ENCODE results near the gene IER2. TPM values are rescaled to one million over a fixed set of nuclear protein-coding genes. Genes with fewer than 3 reads are reported as not detected.
A peak's percentile ranks its signal among the peaks of the same experiment; 100 is the strongest.

IER2 gene
- 7.7 and 17.5 TPM in 2 replicates for total RNA-seq (2012; rRNA removed)
- polyA plus RNA-seq (2012; rRNA removed) = 99.4 and 102 TPM in 2 replicates
- 235 and 278 TPM in 2 replicates for polyA plus RNA-seq (2012; cell fraction: cytosol; rRNA removed)
- 283 and 529 TPM in 2 replicates for polyA plus RNA-seq (2012; cell fraction: nucleus; rRNA removed; ENCODE audit: low replicate concordance)
- Bru-seq, nascent RNA = percentile 91 among the genes with signal in this experiment
- percentile 81 among the genes with signal in this experiment for BruChase-seq, experiment 1, labeled RNA remaining after a 6-hour chase
- percentile 89 among the genes with signal in this experiment for BruChase-seq, experiment 2, labeled RNA remaining after a 2-hour chase
- long read RNA-seq, transcript IER2-203 (1 exons, 2,934 nt) = major isoform, 113 of 113 reads
- long read RNA-seq, partial matches to known transcripts = 0 of 113 reads
- long read RNA-seq, other reads (novel, unspliced or antisense) = 0 of 113 reads

GRCh38 chr19:13150187-13150930, at the start of gene IER2, which contains the start of gene STX10:
TSS of gene IER2 (plus strand) at chr19:13150411. CDS start at chr19:13153187, 2,776 bp downstream.
TSS of gene STX10 (minus strand) at chr19:13150375. CDS start at chr19:13150173, 202 bp downstream.
- Histone ChIP-seq H4K20me1 (ENCODE audit: insufficient read depth, low read length) (peaks cover 25% of the 10 kb centered on the region), H3K14ac (replicated peaks; ENCODE audit: low read depth, low read length) (peak within 1 kb of the TSS; percentile 97), H2BK5ac (ENCODE audit: low read depth, low read length, poor library complexity, severe bottlenecking) (peak within 1 kb of the TSS; percentile 89), H4K8ac (ENCODE audit: low read depth in 2 of 2, low read length in 2 of 2) (peak within 1 kb of the TSS; percentile 92 to 98), H2BK15ac (ENCODE audit: low read depth, low read length) (peak within 1 kb of the TSS; percentile 31; the same call in 2 of the 3 replicates), H3K27ac (ENCODE audit: insufficient read depth, low read length) (peak within 1 kb of the TSS; percentile 97), H3K9me3 (ENCODE audit: control insufficient read depth, insufficient read depth, low read length) (no peaks in the 10 kb centered on the region), H4K5ac (ENCODE audit: low read depth, low read length) (peak within 1 kb of the TSS; percentile 77), H3K23ac (ENCODE audit: low read depth, low read length) (peak within 1 kb of the TSS; percentile 94), H2AK5ac (ENCODE audit: low read depth, low read length) (peak within 1 kb of the TSS; percentile 99), H3K4me3 (ENCODE audit: insufficient read depth, low read depth, low read length) (peak within 1 kb of the TSS; percentile 72), H3K4ac (ENCODE audit: low read depth, low read length) (peak within 1 kb of the TSS; percentile 98), H3K9me1 (ENCODE audit: insufficient read depth, low read length) (peaks cover 4% of the 10 kb centered on the region), H3K4me1 (ENCODE audit: control insufficient read depth, insufficient read depth, low read length) (peaks cover 8% of the 10 kb centered on the region), H2BK20ac (ENCODE audit: low read depth, low read length) (peak within 1 kb of the TSS; percentile 69), H3K36me3 (ENCODE audit: control insufficient read depth, insufficient read depth, low read length) (peaks cover 3% of the 10 kb centered on the region), H3K4me2 (ENCODE audit: low read depth, low read length) (peak within 1 kb of the TSS; percentile 94), H3K27me3 (ENCODE audit: control insufficient read depth, insufficient read depth, low read length) (no peaks in the 10 kb centered on the region), H2AK9ac (replicated peaks; ENCODE audit: low read depth, low read length, poor library complexity) (peak within 1 kb of the TSS; percentile 100), H3K79me1 (ENCODE audit: low read depth in 1 of 2, low read length in 2 of 2) (peaks cover 2 to 44% of the 10 kb centered on the region in 2 experiments; a peak in 2 of 4 replicates), H4K91ac (ENCODE audit: insufficient read depth, low read depth, low read length) (peak within 1 kb of the TSS; percentile 90), H3K56ac (ENCODE audit: extremely low read depth, insufficient read depth, low read length) (peak within 1 kb of the TSS; percentile 98), H2AFZ (replicated peaks; ENCODE audit: low read length, poor library complexity) (peak within 1 kb of the TSS; percentile 98), H3K18ac (ENCODE audit: low read depth, low read length) (peak within 1 kb of the TSS; percentile 81), H3K9ac (ENCODE audit: low read depth, low read length) (peak within 1 kb of the TSS; percentile 99), H2BK120ac (ENCODE audit: low read depth, low read length) (peak within 1 kb of the TSS; percentile 59)
- ATAC-seq (ENCODE audit: low read depth) = peak; percentile 51
- dilution Hi-C loops (cut with HindIII; ENCODE audit: low sequenced_read_pairs, unreplicated experiment) (no loop called here), in situ Hi-C loops (cut with MboI; ENCODE audit: low sequenced_read_pairs) (loop anchor here (10.0 kb wide), 1 partner anchor 694 kb away; no protein-coding TSS in a partner anchor), intact Hi-C loops (cut with micrococcal nuclease) (loop anchor here (2.0 kb wide), 2 partner anchors 112 to 172 kb away; no protein-coding TSS in a partner anchor)
- POLR2A ChIA-PET (ENCODE audit: unreplicated experiment) = interaction anchor here (0.5 to 1.1 kb wide), 3 partner anchors 14 to 358 kb away, joined by 3 to 8 read pairs (median 3); no protein-coding TSS in a partner anchor
- DNase-seq = peak; percentile 94
- no TSS peak for BruUV-seq (replicated peaks)
- CTCF ChIA-PET = interaction anchor here (0.7 to 1.0 kb wide), 3 partner anchors 22 to 32 kb away, joined by 3 read pairs; partner anchors contain the start of gene NACC1
- WGBS, 2 experiments (ENCODE audit: extremely low coverage in 2 of 2, insufficient read length in 1 of 2) = 2% methylated on average over 12 of the region's 51 CpGs; no CpG with 5 or more reads in 1 of the 2 experiments
- peak; percentile 64 for TF ChIP-seq CTCF (conservative IDR thresholded peaks at IDR 0.05; ENCODE audit: low read depth, low read length)
- TF ChIP-seq FOS (IDR thresholded peaks at IDR 0.05; ENCODE audit: low read depth, low read length) = no peak
- no peak for TF ChIP-seq MAFK (IDR thresholded peaks at IDR 0.05; ENCODE audit: low read depth, low read length)
- peak; percentile 98 for TF ChIP-seq BHLHE40 (IDR thresholded peaks at IDR 0.05; ENCODE audit: low read depth, low read length)
- peak; percentile 58; the same call in 1 of the 2 replicates for TF ChIP-seq ELK1 (IDR thresholded peaks at IDR 0.05; ENCODE audit: borderline replicate concordance, low read depth, low read length)
- TF ChIP-seq RCOR1 (IDR thresholded peaks at IDR 0.05; ENCODE audit: insufficient replicate concordance, low read length) = no peak
- TF ChIP-seq SMC3 (IDR thresholded peaks at IDR 0.05; ENCODE audit: low read depth, low read length) = peak; percentile 23; the same call in 1 of the 2 replicates
- TF ChIP-seq RAD21 (IDR thresholded peaks at IDR 0.05; ENCODE audit: low read length) = peak; percentile 43
- TF ChIP-seq RFX5 (IDR thresholded peaks at IDR 0.05; ENCODE audit: low read depth, low read length) = no peak
- TF ChIP-seq CEBPB (IDR thresholded peaks at IDR 0.05; ENCODE audit: low read depth, low read length) = peak; percentile 38; the same call in 1 of the 2 replicates
- peak; percentile 99 for TF ChIP-seq MAZ (IDR thresholded peaks at IDR 0.05; ENCODE audit: borderline replicate concordance, low read depth, low read length)
- TF ChIP-seq NFE2L2 (IDR thresholded peaks at IDR 0.05; ENCODE audit: low read depth, low read length) = no peak

Measured in IMR-90 (cell line).